OCI-LY1 (cell line): ENCODE data around the gene FGGY.
A peak's percentile ranks its signal among the peaks of the same experiment; 100 is the strongest.

ENCODE experiments used
- H2AFZ ChIP-seq: fragments of 200-600 bp; sonication (generic), shearing (Covaris generic); 2 replicates; pipeline ENCODE4 v1.6.0; 2014; ENCODE audit warnings: antibody characterized with exemption, mild to moderate bottlenecking, low read length
- H3F3A ChIP-seq: fragments of 200-600 bp; sonication (generic), shearing (Covaris generic); 2 replicates; pipeline ENCODE4 v1.6.0; 2014; ENCODE audit warnings: mild to moderate bottlenecking, antibody characterized with exemption, low read length, moderate library complexity; ENCODE audit not compliant: insufficient read depth
- H3K27ac ChIP-seq: fragments of 200-600 bp; sonication (generic); 2 replicates; pipeline ENCODE4 v1.5.1; 2014; ENCODE audit warnings: low read length, mixed run types, mild to moderate bottlenecking, low read depth; ENCODE audit not compliant: poor library complexity, severe bottlenecking
- H3K27me3 ChIP-seq: fragments of 200-600 bp; sonication (generic); 2 replicates; pipeline ENCODE4 v1.6.0; 2014; ENCODE audit warnings: antibody characterized with exemption, mild to moderate bottlenecking, low read length, moderate library complexity; ENCODE audit not compliant: insufficient read depth
- H3K36me3 ChIP-seq: fragments of 200-600 bp; sonication (generic); 2 replicates; pipeline ENCODE4 v1.6.1; 2014; ENCODE audit warnings: mild to moderate bottlenecking, antibody characterized with exemption, low read length, moderate library complexity, mixed read lengths; ENCODE audit not compliant: insufficient read depth
- H3K4me1 ChIP-seq: fragments of 200-600 bp; sonication (generic); 2 replicates; pipeline ENCODE4 v1.5.1; 2014; ENCODE audit warnings: mild to moderate bottlenecking, low read length, moderate library complexity; ENCODE audit not compliant: insufficient read depth, severe bottlenecking
- H3K4me2 ChIP-seq: fragments of 200-600 bp; sonication (generic), shearing (Covaris generic); 2 replicates; pipeline ENCODE4 v1.6.1; 2014; ENCODE audit warnings: low read length
- H3K4me3 ChIP-seq: fragments of 200-600 bp; sonication (generic); 2 replicates; pipeline ENCODE4 v1.5.1; 2014; ENCODE audit warnings: low read length, low read depth, mild to moderate bottlenecking, mixed read lengths; ENCODE audit not compliant: poor library complexity, severe bottlenecking
- H3K79me2 ChIP-seq: fragments of 200-600 bp; shearing (Covaris generic); 2 replicates; pipeline ENCODE4 v1.6.1; 2016; ENCODE audit warnings: mixed run types, low read length, mixed read lengths; ENCODE audit not compliant: insufficient read depth
- H3K9ac ChIP-seq: fragments of 200-600 bp; sonication (generic), shearing (Covaris generic); 2 replicates; pipeline ENCODE4 v1.6.1; 2014; ENCODE audit warnings: mild to moderate bottlenecking, low read length, mixed read lengths
- H3K9me2 ChIP-seq: fragments of 200-600 bp; sonication (generic), shearing (Covaris generic); 2 replicates; pipeline ENCODE4 v1.6.1; 2014; ENCODE audit warnings: low read depth, mild to moderate bottlenecking, low read length, mixed read lengths
- H3K9me3 ChIP-seq: fragments of 200-600 bp; shearing (Covaris generic); 2 replicates; pipeline ENCODE4 v1.6.1; 2014; ENCODE audit warnings: low read length, mixed read lengths
- H4K20me1 ChIP-seq: fragments of 200-600 bp; sonication (generic), shearing (Covaris generic); 2 replicates; pipeline ENCODE4 v1.6.0; 2016; ENCODE audit warnings: mild to moderate bottlenecking, low read length; ENCODE audit not compliant: insufficient read depth
- EZH2 ChIP-seq: fragments of 200-600 bp; sonication (generic), shearing (Covaris generic); IDR thresholded peaks from 2 replicates; pipeline ENCODE4 v1.8.0; 2017; ENCODE audit warnings: borderline replicate concordance, mixed run types, mild to moderate bottlenecking, antibody characterized with exemption, low read length, moderate library complexity, mixed read lengths
- TF ChIP-seq, protein P1 (sequence below): fragments of 200-600 bp; sonication (generic), shearing (Covaris generic); IDR thresholded peaks from 2 replicates; pipeline ENCODE4 v1.5.1; 2017; ENCODE audit warnings: mild to moderate bottlenecking, antibody characterized with exemption, low read length, moderate library complexity, mixed read lengths

FGGY gene

DNA sequence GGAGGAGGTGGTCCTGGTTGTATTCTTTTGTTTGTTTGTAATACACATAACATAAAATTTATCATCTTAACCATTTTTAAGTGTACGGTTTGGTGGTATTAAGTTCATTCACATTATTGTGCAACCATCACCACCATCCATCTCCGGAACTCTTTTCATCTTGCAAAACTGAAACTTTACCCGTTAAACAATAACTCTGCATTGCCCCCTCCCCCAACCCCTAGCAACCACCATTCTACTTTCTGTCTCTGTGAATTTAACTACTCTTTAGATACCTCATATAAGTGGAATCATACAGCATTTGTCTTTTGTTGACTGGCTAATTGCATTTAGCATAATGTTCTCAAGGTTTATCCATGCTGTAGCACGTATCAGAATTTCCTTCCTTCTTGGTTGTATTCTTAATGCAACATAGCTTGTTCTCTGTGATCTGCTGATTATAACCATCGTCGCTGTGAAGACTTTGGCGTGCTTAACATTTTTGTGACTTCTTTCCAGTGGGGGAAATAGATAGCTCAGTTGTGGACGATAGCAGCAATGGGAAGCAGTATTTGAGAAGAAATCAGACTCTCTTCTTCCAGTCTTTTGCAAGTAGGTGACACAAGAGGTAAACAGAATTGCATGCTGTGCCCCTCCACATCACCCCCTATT is 400.4 kb downstream of the FGGY start:
- Histone ChIP-seq H3K9me3 (no peaks in the 10 kb centered on the region), H3K4me2 (peak overlapping the region; percentile 50), H3K4me3 (no peak overlapping the region), H3K27me3 (no peaks in the 10 kb centered on the region), H3K27ac (no peak overlapping the region), H3F3A (no peaks in the 10 kb centered on the region), H4K20me1 (no peaks in the 10 kb centered on the region), H3K9me2 (no peaks in the 10 kb centered on the region), H3K79me2 (no peaks in the 10 kb centered on the region), H3K9ac (no peak overlapping the region), H3K36me3 (no peaks in the 10 kb centered on the region), H3K4me1 (peaks cover 15% of the 10 kb centered on the region), H2AFZ (no peak overlapping the region; the same call in 1 of the 2 replicates)
- TF ChIP-seq, protein P1, sequence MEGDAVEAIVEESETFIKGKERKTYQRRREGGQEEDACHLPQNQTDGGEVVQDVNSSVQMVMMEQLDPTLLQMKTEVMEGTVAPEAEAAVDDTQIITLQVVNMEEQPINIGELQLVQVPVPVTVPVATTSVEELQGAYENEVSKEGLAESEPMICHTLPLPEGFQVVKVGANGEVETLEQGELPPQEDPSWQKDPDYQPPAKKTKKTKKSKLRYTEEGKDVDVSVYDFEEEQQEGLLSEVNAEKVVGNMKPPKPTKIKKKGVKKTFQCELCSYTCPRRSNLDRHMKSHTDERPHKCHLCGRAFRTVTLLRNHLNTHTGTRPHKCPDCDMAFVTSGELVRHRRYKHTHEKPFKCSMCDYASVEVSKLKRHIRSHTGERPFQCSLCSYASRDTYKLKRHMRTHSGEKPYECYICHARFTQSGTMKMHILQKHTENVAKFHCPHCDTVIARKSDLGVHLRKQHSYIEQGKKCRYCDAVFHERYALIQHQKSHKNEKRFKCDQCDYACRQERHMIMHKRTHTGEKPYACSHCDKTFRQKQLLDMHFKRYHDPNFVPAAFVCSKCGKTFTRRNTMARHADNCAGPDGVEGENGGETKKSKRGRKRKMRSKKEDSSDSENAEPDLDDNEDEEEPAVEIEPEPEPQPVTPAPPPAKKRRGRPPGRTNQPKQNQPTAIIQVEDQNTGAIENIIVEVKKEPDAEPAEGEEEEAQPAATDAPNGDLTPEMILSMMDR, result no peak
- TF ChIP-seq EZH2, result no peak

DNA sequence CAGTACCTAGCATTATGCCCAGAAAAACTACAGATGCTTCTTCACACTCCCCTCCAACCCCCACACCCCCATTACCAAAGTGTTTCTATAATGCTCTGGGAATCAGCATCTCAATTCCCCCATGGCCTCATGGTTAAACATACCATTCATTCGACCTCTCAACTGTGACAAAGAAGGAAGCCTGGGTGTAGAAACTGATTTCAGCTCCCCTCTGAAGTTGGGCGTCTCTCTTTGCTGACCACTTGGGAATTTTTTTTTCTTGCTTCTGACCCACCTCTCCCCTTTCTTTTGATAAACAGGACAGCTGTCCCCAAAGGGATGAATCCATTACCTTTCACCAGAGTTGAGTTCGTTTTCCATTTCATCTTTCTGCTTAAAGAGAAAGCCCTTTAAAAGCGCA is 401.5 kb downstream of the FGGY start:
- H2AFZ ChIP-seq, result no peak overlapping the region
- peaks cover 15% of the 10 kb centered on the region for H3K4me1 ChIP-seq
- H3F3A ChIP-seq, result no peaks in the 10 kb centered on the region
- H3K36me3 ChIP-seq, result no peaks in the 10 kb centered on the region
- H3K27ac ChIP-seq, result no peak overlapping the region
- H3K79me2 ChIP-seq, result no peaks in the 10 kb centered on the region
- no peaks in the 10 kb centered on the region for H3K9me3 ChIP-seq
- no peaks in the 10 kb centered on the region for H3K9me2 ChIP-seq
- no peaks in the 10 kb centered on the region for H3K27me3 ChIP-seq
- TF ChIP-seq EZH2, result no peak
- TF ChIP-seq, protein P1, result no peak
- no peaks in the 10 kb centered on the region for H4K20me1 ChIP-seq
- H3K9ac ChIP-seq, result no peak overlapping the region
- no peak overlapping the region for H3K4me2 ChIP-seq
- H3K4me3 ChIP-seq, result no peak overlapping the region

DNA sequence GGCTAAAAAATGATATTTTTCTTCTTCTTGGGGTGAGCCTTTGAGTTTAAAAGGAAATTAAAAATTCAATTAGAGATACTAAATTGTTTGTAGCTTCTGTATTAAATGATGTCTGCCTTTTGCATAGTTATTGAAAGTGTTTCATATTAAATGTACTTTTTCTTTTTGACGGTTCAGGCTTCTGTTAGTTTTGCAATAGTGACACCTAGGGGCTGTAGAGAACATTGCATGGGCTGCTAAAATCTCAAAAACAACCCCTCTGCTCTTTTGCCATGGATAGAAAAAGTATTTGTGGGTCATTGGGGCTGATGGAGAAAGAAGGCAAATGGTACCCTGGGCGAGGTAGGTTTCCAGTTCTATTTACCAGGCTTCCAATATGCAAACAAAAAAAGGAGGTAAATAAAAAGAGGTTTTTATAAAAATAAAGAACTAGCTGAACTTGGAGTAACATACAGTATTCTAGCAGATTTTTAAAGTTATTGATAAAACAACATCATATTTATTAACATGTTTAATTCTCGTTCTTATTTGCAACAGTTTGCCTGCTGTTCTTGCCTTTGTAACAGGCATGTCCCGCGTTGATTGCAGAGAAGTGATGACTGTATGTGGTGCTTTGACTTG is 402.4 kb downstream of the FGGY start:
- no peak overlapping the region for H2AFZ ChIP-seq
- H4K20me1 ChIP-seq, result no peaks in the 10 kb centered on the region
- H3K4me3 ChIP-seq, result no peak overlapping the region
- H3K9me2 ChIP-seq, result no peaks in the 10 kb centered on the region
- peaks cover 15% of the 10 kb centered on the region for H3K4me1 ChIP-seq
- no peak overlapping the region for H3K9ac ChIP-seq
- H3K4me2 ChIP-seq, result no peak overlapping the region
- H3F3A ChIP-seq, result no peaks in the 10 kb centered on the region
- no peaks in the 10 kb centered on the region for H3K36me3 ChIP-seq
- H3K27ac ChIP-seq, result no peak overlapping the region
- no peaks in the 10 kb centered on the region for H3K79me2 ChIP-seq
- H3K9me3 ChIP-seq, result no peaks in the 10 kb centered on the region
- H3K27me3 ChIP-seq, result no peaks in the 10 kb centered on the region
- TF ChIP-seq EZH2, result no peak
- TF ChIP-seq, protein P1, result peak; percentile 90
